OCI-LY1 (cell line): Measurements from ENCODE around the gene DNAJC8.

ENCODE experiments used
- H2AFZ ChIP-seq: fragments of 200-600 bp; sonication (generic), shearing (Covaris generic); 2 replicates; pipeline ENCODE4 v1.6.0; 2014; ENCODE audit warnings: antibody characterized with exemption, mild to moderate bottlenecking, low read length
- H3F3A ChIP-seq: fragments of 200-600 bp; sonication (generic), shearing (Covaris generic); 2 replicates; pipeline ENCODE4 v1.6.0; 2014; ENCODE audit warnings: mild to moderate bottlenecking, antibody characterized with exemption, low read length, moderate library complexity; ENCODE audit not compliant: insufficient read depth
- H3K27ac ChIP-seq: fragments of 200-600 bp; sonication (generic); 2 replicates; pipeline ENCODE4 v1.5.1; 2014; ENCODE audit warnings: low read length, mixed run types, mild to moderate bottlenecking, low read depth; ENCODE audit not compliant: poor library complexity, severe bottlenecking
- H3K27me3 ChIP-seq: fragments of 200-600 bp; sonication (generic); 2 replicates; pipeline ENCODE4 v1.6.0; 2014; ENCODE audit warnings: antibody characterized with exemption, mild to moderate bottlenecking, low read length, moderate library complexity; ENCODE audit not compliant: insufficient read depth
- H3K36me3 ChIP-seq: fragments of 200-600 bp; sonication (generic); 2 replicates; pipeline ENCODE4 v1.6.1; 2014; ENCODE audit warnings: mild to moderate bottlenecking, antibody characterized with exemption, low read length, moderate library complexity, mixed read lengths; ENCODE audit not compliant: insufficient read depth
- H3K4me1 ChIP-seq: fragments of 200-600 bp; sonication (generic); 2 replicates; pipeline ENCODE4 v1.5.1; 2014; ENCODE audit warnings: mild to moderate bottlenecking, low read length, moderate library complexity; ENCODE audit not compliant: insufficient read depth, severe bottlenecking
- H3K4me2 ChIP-seq: fragments of 200-600 bp; sonication (generic), shearing (Covaris generic); 2 replicates; pipeline ENCODE4 v1.6.1; 2014; ENCODE audit warnings: low read length
- H3K4me3 ChIP-seq: fragments of 200-600 bp; sonication (generic); 2 replicates; pipeline ENCODE4 v1.5.1; 2014; ENCODE audit warnings: low read length, low read depth, mild to moderate bottlenecking, mixed read lengths; ENCODE audit not compliant: poor library complexity, severe bottlenecking
- H3K79me2 ChIP-seq: fragments of 200-600 bp; shearing (Covaris generic); 2 replicates; pipeline ENCODE4 v1.6.1; 2016; ENCODE audit warnings: mixed run types, low read length, mixed read lengths; ENCODE audit not compliant: insufficient read depth
- H3K9ac ChIP-seq: fragments of 200-600 bp; sonication (generic), shearing (Covaris generic); 2 replicates; pipeline ENCODE4 v1.6.1; 2014; ENCODE audit warnings: mild to moderate bottlenecking, low read length, mixed read lengths
- H3K9me2 ChIP-seq: fragments of 200-600 bp; sonication (generic), shearing (Covaris generic); 2 replicates; pipeline ENCODE4 v1.6.1; 2014; ENCODE audit warnings: low read depth, mild to moderate bottlenecking, low read length, mixed read lengths
- H3K9me3 ChIP-seq: fragments of 200-600 bp; shearing (Covaris generic); 2 replicates; pipeline ENCODE4 v1.6.1; 2014; ENCODE audit warnings: low read length, mixed read lengths
- H4K20me1 ChIP-seq: fragments of 200-600 bp; sonication (generic), shearing (Covaris generic); 2 replicates; pipeline ENCODE4 v1.6.0; 2016; ENCODE audit warnings: mild to moderate bottlenecking, low read length; ENCODE audit not compliant: insufficient read depth
- EZH2 ChIP-seq: fragments of 200-600 bp; sonication (generic), shearing (Covaris generic); IDR thresholded peaks from 2 replicates; pipeline ENCODE4 v1.8.0; 2017; ENCODE audit warnings: borderline replicate concordance, mixed run types, mild to moderate bottlenecking, antibody characterized with exemption, low read length, moderate library complexity, mixed read lengths
- TF ChIP-seq, protein P1 (sequence below): fragments of 200-600 bp; sonication (generic), shearing (Covaris generic); IDR thresholded peaks from 2 replicates; pipeline ENCODE4 v1.5.1; 2017; ENCODE audit warnings: mild to moderate bottlenecking, antibody characterized with exemption, low read length, moderate library complexity, mixed read lengths

The DNAJC8 gene

DNA sequence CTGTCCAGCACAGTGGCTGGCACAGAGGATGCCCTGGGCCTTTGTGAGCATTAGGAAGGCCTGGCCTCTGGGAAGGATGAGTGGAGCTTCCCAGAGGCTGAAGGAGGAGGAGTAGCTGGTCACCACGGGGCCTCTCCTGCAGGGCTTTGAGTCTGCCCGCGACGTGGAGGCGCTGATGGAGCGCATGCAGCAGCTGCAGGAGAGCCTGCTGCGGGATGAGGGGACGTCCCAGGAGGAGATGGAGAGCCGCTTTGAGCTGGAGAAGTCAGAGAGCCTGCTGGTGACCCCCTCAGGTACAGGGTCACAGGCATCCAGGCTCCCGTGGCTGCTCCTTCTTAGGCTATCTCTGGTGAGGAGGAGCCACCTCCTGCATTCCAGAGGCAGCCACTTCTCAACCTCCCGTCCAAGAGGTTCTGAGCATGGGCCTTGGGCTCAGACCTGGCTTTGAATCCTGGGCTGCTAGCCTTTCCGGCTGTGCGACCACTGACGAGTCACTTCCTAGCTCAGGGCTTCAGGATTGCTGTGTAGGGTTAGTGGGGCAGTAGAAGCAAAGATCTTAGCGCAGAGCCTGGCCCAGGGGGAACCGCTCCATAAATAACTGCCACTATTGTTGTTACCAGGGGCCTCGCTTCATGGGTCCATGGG, 40.5 kb upstream of the DNAJC8 start:
- Histone ChIP-seq H3K79me2 (no peaks in the 10 kb centered on the region), H3K9me2 (no peaks in the 10 kb centered on the region), H3K4me2 (no peak overlapping the region), H2AFZ (no peak overlapping the region), H3K4me3 (no peak overlapping the region), H3F3A (no peaks in the 10 kb centered on the region), H3K27ac (no peak overlapping the region), H4K20me1 (no peaks in the 10 kb centered on the region), H3K4me1 (no peaks in the 10 kb centered on the region), H3K36me3 (peaks cover 9% of the 10 kb centered on the region; the same call in 1 of the 2 replicates), H3K27me3 (no peaks in the 10 kb centered on the region), H3K9ac (no peak overlapping the region), H3K9me3 (no peaks in the 10 kb centered on the region)
- TF ChIP-seq EZH2: no peak
- TF ChIP-seq, protein P1, sequence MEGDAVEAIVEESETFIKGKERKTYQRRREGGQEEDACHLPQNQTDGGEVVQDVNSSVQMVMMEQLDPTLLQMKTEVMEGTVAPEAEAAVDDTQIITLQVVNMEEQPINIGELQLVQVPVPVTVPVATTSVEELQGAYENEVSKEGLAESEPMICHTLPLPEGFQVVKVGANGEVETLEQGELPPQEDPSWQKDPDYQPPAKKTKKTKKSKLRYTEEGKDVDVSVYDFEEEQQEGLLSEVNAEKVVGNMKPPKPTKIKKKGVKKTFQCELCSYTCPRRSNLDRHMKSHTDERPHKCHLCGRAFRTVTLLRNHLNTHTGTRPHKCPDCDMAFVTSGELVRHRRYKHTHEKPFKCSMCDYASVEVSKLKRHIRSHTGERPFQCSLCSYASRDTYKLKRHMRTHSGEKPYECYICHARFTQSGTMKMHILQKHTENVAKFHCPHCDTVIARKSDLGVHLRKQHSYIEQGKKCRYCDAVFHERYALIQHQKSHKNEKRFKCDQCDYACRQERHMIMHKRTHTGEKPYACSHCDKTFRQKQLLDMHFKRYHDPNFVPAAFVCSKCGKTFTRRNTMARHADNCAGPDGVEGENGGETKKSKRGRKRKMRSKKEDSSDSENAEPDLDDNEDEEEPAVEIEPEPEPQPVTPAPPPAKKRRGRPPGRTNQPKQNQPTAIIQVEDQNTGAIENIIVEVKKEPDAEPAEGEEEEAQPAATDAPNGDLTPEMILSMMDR: no peak

DNA sequence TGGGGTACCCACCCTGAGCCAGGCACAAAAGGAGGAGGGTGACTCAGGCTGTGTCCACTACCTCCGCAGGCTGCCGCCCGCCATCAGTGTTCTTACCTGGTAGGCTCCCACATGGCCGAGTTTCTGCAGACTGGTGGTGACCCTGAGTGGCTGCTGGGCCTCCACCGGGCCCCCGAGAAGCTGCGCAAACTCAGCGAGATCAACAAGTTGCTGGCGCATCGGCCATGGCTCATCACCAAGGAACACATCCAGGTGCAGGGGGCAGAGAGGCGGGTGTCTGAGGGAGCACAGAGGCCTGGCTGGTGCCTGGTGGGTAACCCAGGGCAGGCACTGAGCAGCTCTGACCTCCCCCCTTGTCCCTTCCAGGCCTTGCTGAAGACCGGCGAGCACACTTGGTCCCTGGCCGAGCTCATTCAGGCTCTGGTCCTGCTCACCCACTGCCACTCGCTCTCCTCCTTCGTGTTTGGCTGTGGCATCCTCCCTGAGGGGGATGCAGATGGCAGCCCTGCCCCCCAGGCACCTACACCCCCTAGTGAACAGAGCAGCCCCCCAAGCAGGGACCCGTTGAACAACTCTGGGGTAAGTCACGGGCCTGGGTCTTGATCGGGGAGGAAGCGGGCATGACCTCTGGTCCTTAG, 39.5 kb upstream of the DNAJC8 start:
- Histone ChIP-seq H3K9ac (no peak overlapping the region), H4K20me1 (no peaks in the 10 kb centered on the region), H3K4me1 (no peaks in the 10 kb centered on the region), H3K4me2 (no peak overlapping the region), H2AFZ (no peak overlapping the region), H3K79me2 (no peaks in the 10 kb centered on the region), H3K27me3 (no peaks in the 10 kb centered on the region), H3F3A (no peaks in the 10 kb centered on the region), H3K36me3 (peaks cover 9% of the 10 kb centered on the region; the same call in 1 of the 2 replicates), H3K4me3 (no peak overlapping the region), H3K9me3 (no peaks in the 10 kb centered on the region), H3K27ac (no peak overlapping the region), H3K9me2 (no peaks in the 10 kb centered on the region)
- TF ChIP-seq, protein P1: no peak
- no peak for TF ChIP-seq EZH2

DNA sequence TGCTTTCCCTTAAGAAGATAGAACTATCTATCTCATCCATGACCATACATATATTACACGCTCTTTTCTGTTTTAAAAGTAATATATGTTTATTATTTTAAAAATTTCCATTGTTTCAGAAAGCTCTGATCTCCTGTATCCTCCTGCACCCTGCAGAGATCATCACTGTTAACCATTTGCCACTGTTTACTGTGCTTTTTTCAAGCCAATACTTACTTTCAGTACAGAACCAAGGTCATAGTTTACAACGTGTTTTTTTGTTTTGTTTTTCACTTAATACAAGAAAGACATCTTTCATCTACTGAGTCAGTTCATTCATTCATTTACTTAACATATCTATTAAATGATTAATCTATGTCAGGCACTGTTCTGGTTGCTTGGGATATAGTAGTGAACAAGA, 36.7 kb upstream of the DNAJC8 start:
- Histone ChIP-seq H3K27me3 (no peaks in the 10 kb centered on the region), H3K4me2 (no peak overlapping the region), H2AFZ (no peak overlapping the region), H3K9ac (no peak overlapping the region), H3K4me3 (no peak overlapping the region), H3K79me2 (no peaks in the 10 kb centered on the region), H3K27ac (no peak overlapping the region), H3F3A (no peaks in the 10 kb centered on the region), H3K4me1 (no peaks in the 10 kb centered on the region), H3K36me3 (peaks cover 2% of the 10 kb centered on the region; the same call in 1 of the 2 replicates), H3K9me2 (no peaks in the 10 kb centered on the region), H4K20me1 (peaks cover 2% of the 10 kb centered on the region; the same call in 1 of the 2 replicates), H3K9me3 (no peaks in the 10 kb centered on the region)
- TF ChIP-seq, protein P1: no peak
- no peak for TF ChIP-seq EZH2
